GM18505 (cell line): ENCODE measurements around the gene MCU.
"Not testable (repeated sequence)": the region's sequence is repeated elsewhere in the genome, so short reads cannot be mapped to it uniquely, and the experiment has no call there.

Experiments used
- ATAC-seq: cut with Tn5 transposase; IDR thresholded peaks from one replicate; pipeline ENCODE4 v1.9.1; 2021; ENCODE audit not compliant: unreplicated experiment
- POLR2A ChIP-seq: IDR thresholded peaks from 4 replicates; pipeline ENCODE4 v1.6.1; 2011; ENCODE audit warnings: borderline replicate concordance; ENCODE audit not compliant: insufficient read depth, insufficient read length; ENCODE audit errors: extremely low read depth

Gene MCU

DNA sequence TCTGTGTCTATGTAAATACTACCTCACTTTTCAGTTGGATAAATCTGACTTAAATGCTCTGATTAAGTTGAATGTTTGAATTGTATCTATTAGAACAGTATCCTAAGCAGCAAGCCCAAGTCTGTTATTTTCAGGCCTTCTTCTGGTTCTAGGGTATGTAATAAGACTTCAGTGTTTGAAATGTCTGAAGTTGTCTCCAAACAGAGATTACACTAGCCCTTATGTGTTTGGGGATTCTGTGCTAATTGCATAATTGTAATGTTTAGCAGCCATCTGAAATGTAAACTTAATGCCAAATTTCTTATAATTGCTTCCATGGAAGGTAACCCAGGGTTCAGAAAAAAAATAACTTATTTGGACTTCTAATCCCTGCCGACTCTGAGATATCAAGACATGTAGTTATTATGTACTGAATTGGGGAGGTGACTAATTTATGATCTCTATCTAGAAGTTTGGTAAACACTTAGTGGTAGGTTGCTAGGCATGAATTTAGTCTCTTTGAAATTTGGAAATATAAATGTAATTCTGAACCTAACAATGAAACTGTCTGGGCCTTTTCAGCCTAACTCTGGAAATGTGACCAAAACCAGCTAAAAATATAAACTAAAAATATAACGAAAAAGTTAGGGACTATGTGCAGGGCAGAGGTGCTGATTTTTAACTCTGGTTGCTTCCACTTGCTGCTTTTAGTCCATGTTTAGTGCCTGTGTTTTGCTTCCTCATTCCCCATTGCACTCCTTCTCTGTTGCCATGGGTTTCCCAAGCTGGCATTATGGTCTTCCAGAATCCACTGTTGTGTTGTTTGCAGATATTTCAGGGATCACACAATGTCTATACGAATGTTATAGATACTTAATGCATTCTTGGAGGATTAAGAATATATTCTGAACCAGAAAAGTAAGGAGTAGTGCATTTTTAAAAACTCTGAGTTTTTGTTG lies 54.8 kb downstream of the MCU start:
- TF ChIP-seq POLR2A = no peak
- no peak for ATAC-seq

DNA sequence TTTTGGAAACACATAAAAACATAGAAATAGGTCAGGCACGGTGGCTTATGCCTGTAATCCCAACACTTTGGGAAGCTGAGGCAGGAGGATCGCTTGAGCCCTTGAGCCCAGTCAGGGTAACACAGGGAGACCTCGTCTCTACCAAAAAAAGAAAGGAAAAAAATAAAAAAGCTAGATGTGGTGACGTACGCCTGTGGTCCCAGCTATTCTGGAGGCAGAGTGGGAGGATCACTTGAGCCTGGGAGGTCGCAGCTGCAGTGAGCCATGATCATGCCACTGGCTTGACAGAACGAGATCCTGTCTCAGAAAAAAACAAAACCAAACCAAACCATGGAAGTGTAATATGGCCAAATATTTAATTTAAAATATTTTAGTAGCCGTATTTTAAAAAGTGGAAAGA lies 55.6 kb downstream of the MCU start:
- no peak for ATAC-seq
- TF ChIP-seq POLR2A = no peak

DNA sequence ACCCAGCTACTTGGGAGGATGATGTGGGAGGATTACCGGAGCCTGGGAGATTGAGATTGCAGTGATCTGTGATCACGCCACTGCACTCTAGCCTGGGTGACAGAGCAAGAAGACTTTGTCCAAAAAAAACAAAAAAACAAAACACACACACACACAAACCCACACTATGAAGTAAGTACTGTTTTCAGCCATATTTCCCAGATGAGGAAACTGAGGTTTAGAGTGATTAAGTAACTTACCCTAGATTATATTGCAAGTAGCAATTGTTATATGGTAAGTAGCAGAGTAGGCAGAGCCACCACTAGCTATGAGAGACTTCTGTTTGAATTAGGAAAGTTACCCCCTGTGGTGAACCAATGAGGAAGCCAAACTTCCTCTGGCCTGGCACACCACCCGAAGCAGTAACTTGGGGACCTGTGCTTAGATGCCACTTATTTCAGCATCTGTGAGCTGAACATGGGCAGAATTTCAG lies 61.9 kb downstream of the MCU start:
- no peak for TF ChIP-seq POLR2A
- ATAC-seq = no peak

DNA sequence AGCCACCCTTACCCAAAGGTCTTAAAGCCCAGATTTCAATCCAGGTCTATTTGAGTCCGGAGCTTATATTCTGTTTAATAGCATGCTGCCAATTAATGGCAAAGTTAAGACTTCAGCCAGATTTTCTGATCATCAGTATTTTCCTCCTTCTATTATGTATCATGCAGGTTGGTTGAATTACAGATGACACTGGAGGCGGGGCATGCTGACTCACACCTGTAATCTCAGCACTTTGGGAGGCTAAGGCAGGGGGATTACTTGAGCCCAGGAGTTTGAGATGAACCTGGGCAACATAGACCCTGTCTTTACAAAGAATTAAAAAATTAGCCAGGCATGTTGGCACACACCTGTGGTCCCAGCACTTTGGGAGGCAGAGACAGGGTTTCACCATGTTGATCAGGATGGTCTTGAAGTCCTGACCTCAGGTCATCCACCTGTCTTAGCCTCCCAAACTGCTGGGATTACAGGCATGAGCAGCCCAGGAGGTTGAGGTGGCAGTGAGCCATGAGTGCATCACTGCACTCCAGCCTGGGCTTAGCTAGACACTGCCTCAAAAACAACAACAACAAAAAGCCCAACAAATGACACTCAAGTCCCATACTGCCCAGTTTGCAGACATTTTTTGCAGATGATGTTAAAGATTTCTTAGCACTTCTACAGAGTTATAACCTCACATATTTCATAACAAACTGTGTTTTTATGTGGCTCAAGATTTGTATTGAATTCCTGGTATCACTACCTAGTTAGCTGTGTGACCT lies 62.5 kb downstream of the MCU start:
- no peak for TF ChIP-seq POLR2A
- ATAC-seq = no peak

DNA sequence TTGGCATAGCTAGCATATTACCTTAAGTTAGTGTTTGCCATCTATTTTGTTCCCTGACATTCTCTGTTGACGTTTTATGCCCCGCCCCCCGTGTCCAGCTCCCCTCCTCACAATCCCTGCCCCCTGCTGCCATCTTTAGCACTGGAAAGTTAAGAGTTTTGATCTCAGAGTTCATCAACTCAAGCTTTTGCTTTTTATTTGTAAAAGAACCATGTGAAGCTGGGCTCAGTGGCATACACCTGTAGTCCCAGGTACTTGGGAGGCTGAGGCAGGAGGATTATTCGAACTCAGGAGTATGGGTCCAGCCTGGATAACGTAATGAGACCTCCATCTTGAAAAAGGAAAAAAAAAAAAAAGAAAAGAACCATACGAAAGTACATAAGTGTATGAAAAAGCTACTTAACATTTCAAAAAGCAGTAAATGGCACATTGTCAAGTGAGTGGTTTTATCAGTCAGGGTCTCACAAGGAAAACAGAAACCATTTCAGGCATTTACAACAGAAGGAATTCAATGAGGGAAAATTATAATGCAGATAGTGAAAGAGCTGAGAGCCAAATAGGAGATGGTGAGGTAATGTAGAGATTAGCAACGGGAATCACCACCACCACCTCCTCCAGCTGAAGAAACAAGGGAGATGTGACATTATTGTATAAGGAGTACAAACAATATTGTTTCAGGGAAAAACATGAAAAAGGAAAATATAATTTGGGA lies 64.9 kb downstream of the MCU start:
- TF ChIP-seq POLR2A = no peak
- ATAC-seq = no peak

DNA sequence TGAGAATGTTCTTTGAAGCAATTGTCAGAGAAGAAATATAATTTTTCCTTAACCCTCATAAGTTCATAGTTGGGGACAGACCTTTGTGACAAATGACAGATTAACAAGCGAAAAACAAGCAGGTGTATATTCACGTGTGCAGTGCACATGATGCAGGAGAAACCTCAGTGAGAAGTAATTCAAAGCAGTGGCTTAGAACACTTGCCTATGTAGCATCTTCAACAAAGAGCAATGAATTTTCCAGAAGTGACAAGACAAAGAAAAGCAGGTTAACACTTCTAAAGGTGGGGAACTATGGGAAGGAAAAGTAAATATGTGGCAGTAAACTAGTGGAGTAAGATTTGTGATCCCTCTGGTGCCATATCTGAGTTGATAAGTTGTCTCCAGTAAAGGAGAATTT lies 65.8 kb downstream of the MCU start:
- ATAC-seq = no peak
- no peak for TF ChIP-seq POLR2A

DNA sequence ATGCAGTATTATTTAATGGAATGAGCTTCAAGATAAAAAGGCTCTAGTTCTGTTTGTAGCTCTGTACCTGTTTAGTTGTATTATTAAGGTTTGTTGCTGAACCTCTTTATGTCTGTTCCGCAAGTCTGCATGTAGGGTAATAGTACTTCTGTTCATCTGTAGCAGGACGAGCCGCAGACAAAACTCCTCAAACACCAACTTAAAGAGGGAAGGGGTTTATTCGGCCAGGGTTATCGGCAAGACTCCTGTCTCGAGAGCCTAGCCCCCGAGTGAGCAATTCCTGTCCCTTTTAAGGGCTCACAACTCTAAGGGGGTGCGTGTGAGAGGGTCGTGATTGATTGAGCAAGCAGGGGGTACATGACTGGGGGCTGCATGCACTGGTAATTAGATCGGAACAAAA lies 67.0 kb downstream of the MCU start:
- ATAC-seq = not testable (repeated sequence)

DNA sequence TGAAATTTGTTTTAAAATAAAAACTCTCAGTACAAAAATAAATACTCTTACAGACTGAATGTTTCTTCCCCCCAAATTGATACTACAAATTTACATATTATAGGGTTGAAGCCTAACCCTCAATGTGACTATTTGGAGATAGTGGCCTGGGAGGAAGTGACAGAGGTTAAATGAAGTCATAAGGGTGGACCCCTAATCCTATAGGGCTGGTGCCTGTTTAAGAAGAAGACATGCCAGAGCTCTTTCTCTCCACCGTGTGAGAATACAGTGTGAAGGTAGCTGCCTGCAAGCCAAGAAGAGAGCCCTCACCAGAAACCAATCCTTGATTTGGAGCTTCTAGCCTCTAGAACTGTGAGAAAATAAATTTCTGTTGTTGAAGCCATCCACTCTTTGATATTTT lies 67.6 kb downstream of the MCU start:
- ATAC-seq = no peak
- no peak for TF ChIP-seq POLR2A

DNA sequence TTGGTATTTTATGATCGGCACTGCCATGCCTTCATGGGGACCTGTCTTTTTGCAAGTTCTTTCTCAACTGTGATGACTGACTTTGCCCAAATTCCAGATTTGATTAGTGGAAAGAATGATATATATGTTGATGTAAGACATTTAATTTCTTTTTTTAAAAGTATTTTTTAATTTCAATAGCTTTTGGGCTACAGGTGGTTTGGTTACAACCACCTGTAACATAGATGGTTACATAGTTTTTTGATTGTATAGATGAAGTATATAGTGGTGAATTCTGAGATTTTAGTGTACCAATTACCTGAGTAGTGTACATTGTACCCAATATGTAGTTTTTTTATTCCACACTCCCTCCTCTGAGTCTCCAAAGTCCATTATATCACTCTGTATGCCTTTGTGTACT lies 69.6 kb downstream of the MCU start:
- TF ChIP-seq POLR2A = no peak
- ATAC-seq = no peak

DNA sequence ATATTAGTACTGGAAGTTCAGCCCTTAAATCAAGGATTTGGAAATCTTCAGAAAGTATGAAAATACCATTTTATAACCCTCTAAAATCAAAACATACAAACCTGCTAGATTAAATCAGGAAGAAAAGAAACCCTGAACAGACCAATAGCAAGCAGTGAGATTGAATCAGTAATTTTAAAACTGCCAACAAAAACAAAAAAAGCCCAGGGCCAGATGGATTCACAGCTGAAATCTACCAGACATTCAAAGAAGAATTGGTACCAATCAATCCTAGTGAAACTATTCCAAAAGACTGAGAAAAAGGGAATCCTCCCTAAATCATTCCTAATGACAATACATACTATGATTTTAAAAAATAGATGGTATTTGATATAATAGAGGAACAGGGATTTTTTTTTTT lies 70.1 kb downstream of the MCU start:
- no peak for ATAC-seq
- TF ChIP-seq POLR2A = no peak

DNA sequence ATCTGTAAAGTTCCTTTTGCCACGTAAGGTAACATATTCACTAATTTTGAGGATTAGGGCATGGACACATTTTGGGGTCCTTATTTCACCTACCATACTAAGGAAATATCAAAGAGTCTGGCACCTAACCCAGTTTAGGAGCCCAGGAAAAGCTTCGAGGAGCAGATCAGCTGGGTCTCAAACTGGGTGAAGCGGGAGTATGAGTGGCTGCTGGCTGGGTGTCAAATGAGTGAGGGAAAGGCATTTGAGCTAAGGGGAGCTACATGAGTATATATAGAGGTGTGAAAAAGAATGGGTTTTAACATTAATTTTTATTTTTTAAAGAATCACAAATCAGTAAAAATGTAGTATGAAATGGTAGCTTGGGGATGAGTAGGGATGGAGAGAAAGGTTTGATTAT lies 71.3 kb downstream of the MCU start:
- ATAC-seq = no peak
- no peak for TF ChIP-seq POLR2A

DNA sequence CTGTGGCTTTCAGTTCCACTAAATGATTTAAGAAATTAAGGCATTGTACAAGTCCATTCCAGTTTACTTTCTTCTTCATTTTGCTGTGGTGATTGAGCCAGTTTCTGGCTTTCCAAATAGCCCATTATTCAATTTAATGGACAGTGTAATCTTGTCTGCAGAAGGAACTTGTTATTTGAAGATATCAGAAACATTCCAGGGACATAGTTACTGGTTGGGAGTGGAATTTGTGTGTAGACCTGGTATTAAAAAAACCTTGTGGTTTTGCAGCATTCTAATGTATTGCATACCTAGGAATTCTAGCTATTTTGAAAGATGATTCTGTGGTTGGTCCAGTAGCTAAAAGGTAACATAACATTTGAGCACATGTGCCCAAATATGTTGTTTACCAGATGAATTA lies 72.2 kb downstream of the MCU start:
- no peak for ATAC-seq
- TF ChIP-seq POLR2A = no peak

DNA sequence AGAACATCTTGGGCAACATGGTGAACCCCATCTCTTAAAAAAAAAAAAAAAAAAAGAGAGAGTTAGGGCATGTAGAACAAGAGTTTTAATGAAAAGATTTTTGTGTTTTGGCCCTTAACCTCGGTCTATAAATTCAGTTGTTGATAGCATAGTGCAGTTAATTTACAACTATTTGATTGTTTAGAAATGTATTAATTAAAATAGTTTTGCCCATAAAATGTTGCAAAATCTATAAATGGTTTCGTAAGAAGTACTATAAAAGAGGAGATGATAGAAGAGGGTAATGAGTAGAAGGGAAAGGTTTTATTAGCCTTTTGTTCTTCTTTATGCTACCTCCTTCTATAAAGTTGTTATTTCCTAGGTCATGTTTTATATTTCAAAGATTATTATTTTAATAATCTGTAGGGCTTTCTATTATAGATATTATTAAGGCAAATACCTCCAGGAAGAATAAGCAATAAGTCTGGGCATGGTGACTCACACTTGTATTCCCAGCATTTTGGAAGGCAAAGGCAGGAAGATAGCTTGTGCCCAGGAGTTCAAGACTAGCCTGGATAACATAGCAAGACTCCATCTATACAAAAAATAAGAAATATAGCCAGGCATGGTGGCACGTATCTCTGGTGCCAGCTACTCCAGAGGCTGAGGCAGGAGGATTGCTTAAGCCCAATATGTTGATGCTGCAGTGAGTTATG lies 73.3 kb downstream of the MCU start:
- no peak for ATAC-seq
- no peak for TF ChIP-seq POLR2A

DNA sequence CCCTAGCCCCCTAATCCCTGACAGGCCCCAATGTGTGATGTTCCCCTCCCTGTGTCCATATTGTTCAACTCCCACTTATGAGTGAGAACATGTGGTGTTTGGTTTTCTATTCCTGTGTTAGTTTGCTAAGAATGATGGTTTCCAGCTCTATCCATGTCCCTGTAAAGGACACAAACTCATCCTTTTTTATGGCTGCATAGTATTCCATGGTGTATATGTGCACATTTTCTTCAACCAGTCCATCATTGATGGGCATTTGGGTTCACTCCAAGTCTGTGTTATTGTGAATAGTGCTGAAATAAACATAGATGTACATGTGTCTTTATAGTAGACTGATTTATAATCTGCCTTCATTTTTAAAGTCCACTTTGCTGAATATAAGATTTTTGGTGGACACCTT lies 79.3 kb downstream of the MCU start:
- not testable (repeated sequence) for ATAC-seq
